Parathyroid adenoma (tissue), 2 donors: ENCODE data around the gene WASF3.

ENCODE experiments used
- H2AFZ ChIP-seq: fragments of 300-600 bp; sonication (generic); one replicate; pipeline ENCODE4 v1.7.0; 2017; ENCODE audit warnings: antibody characterized with exemption, mild to moderate bottlenecking
- H3K27ac ChIP-seq: fragments of 300-600 bp; sonication (generic); one replicate; pipeline ENCODE4 v1.7.0; 2017
- H3K27me3 ChIP-seq: fragments of 300-600 bp; sonication (generic); one replicate; pipeline ENCODE4 v1.7.0; 2017; ENCODE audit warnings: low read length; ENCODE audit not compliant: control insufficient read depth, insufficient read depth
- H3K36me3 ChIP-seq: fragments of 300-600 bp; sonication (generic); one replicate; pipeline ENCODE4 v1.7.0; 2017; ENCODE audit warnings: low read length; ENCODE audit not compliant: control insufficient read depth, insufficient read depth
- H3K4me1 ChIP-seq: fragments of 300-600 bp; sonication (generic); one replicate; pipeline ENCODE4 v1.7.0; 2017; ENCODE audit warnings: control low read depth
- H3K4me2 ChIP-seq: fragments of 300-600 bp; sonication (generic); one replicate; pipeline ENCODE4 v1.7.0; 2017; ENCODE audit warnings: low read length
- H3K4me3 ChIP-seq: fragments of 300-600 bp; sonication (generic); one replicate; pipeline ENCODE4 v1.7.0; 2017; ENCODE audit warnings: low read depth, low read length
- H3K79me2 ChIP-seq: fragments of 300-600 bp; sonication (generic); one replicate; pipeline ENCODE4 v1.7.0; 2017; ENCODE audit warnings: control low read depth
- H3K9ac ChIP-seq: fragments of 300-600 bp; sonication (generic); one replicate; pipeline ENCODE4 v1.7.0; 2017; ENCODE audit warnings: mild to moderate bottlenecking
- H3K9me3 ChIP-seq: fragments of 300-600 bp; sonication (generic); one replicate; pipeline ENCODE4 v1.7.0; 2017; ENCODE audit warnings: low read length; ENCODE audit not compliant: control insufficient read depth
- CTCF ChIP-seq: fragments of 300-600 bp; sonication (generic); IDR thresholded peaks from one replicate; pipeline ENCODE4 v1.7.0; 2017; ENCODE audit warnings: antibody characterized with exemption, mild to moderate bottlenecking
- donor health status: primary hyperparathyroidism.

Gene WASF3

GRCh38 chr13:26601669-26602068 lies 44.2 kb downstream of the WASF3 start:
- Histone ChIP-seq H3K27ac (no peak overlapping the region), H3K79me2 (peaks cover 9% of the 10 kb centered on the region), H3K4me3 (no peak overlapping the region), H2AFZ (no peak overlapping the region), H3K9me3 (no peaks in the 10 kb centered on the region), H3K27me3 (no peaks in the 10 kb centered on the region), H3K9ac (no peak overlapping the region), H3K4me1 (peaks cover 10% of the 10 kb centered on the region), H3K4me2 (no peak overlapping the region), H3K36me3 (no peaks in the 10 kb centered on the region)
- TF ChIP-seq CTCF, result no peak

GRCh38 chr13:26602783-26603182 lies 45.3 kb downstream of the WASF3 start:
- H3K9ac ChIP-seq, result no peak overlapping the region
- no peaks in the 10 kb centered on the region for H3K36me3 ChIP-seq
- H3K79me2 ChIP-seq, result peaks cover 9% of the 10 kb centered on the region
- no peak overlapping the region for H2AFZ ChIP-seq
- H3K27me3 ChIP-seq, result no peaks in the 10 kb centered on the region
- no peak for TF ChIP-seq CTCF
- H3K4me2 ChIP-seq, result no peak overlapping the region
- H3K9me3 ChIP-seq, result no peaks in the 10 kb centered on the region
- H3K27ac ChIP-seq, result no peak overlapping the region
- H3K4me3 ChIP-seq, result no peak overlapping the region
- peaks cover 10% of the 10 kb centered on the region for H3K4me1 ChIP-seq

- H3K9me3 ChIP-seq, result no peaks in the 10 kb centered on the region
- peaks cover 3% of the 10 kb centered on the region for H3K4me1 ChIP-seq
- H3K79me2 ChIP-seq, result peaks cover 7% of the 10 kb centered on the region
- no peak overlapping the region for H3K4me2 ChIP-seq
- no peak overlapping the region for H2AFZ ChIP-seq
- H3K4me3 ChIP-seq, result no peak overlapping the region
- no peaks in the 10 kb centered on the region for H3K27me3 ChIP-seq
- no peak for TF ChIP-seq CTCF
- no peak overlapping the region for H3K9ac ChIP-seq
- H3K27ac ChIP-seq, result no peak overlapping the region
- no peaks in the 10 kb centered on the region for H3K36me3 ChIP-seq
These were observed 47.5 kb downstream of the WASF3 start for GRCh38 chr13:26604784-26605545.

- H2AFZ ChIP-seq, result no peak overlapping the region
- no peak for TF ChIP-seq CTCF
These were observed 48.4 kb downstream of the WASF3 start for GRCh38 chr13:26605845-26606244.

GRCh38 chr13:26606631-26607030 lies 49.1 kb downstream of the WASF3 start:
- Histone ChIP-seq H3K9ac (no peak overlapping the region), H3K79me2 (peaks cover 7% of the 10 kb centered on the region), H3K36me3 (no peaks in the 10 kb centered on the region), H3K4me3 (no peak overlapping the region), H2AFZ (no peak overlapping the region), H3K4me2 (no peak overlapping the region), H3K27me3 (no peaks in the 10 kb centered on the region), H3K4me1 (peaks cover 2% of the 10 kb centered on the region), H3K27ac (no peak overlapping the region), H3K9me3 (no peaks in the 10 kb centered on the region)
- TF ChIP-seq CTCF, result no peak

More at GRCh38 chr13:26605845-26606244, 48.4 kb downstream of the WASF3 start:
- peaks cover 3% of the 10 kb centered on the region for H3K4me1 ChIP-seq
- H3K4me3 ChIP-seq, result no peak overlapping the region
- peaks cover 7% of the 10 kb centered on the region for H3K79me2 ChIP-seq
- no peak overlapping the region for H3K4me2 ChIP-seq
- no peaks in the 10 kb centered on the region for H3K36me3 ChIP-seq
- H3K9ac ChIP-seq, result no peak overlapping the region
- H3K9me3 ChIP-seq, result no peaks in the 10 kb centered on the region
- no peak overlapping the region for H3K27ac ChIP-seq
- H3K27me3 ChIP-seq, result no peaks in the 10 kb centered on the region
